Keratinocyte (primary cell): ENCODE data around the gene JMJD1C. TPM values are rescaled to one million over a fixed set of nuclear protein-coding genes. Genes with fewer than 3 reads are reported as not detected.

Source experiments
- DNase-seq: peaks from one replicate; pipeline ENCODE4 v3.0.0-alpha.2; 2011; ENCODE audit warnings: low read depth, missing footprints, low spot score
- FAIRE-seq: peaks from 2 replicates; lab custom pipeline; 2011; peaks lifted over from hg19 to GRCh38; lab: Jason Lieb, UNC
- H2AFZ ChIP-seq: 2 replicates; pipeline ENCODE4 v1.6.0; 2012; ENCODE audit warnings: low read length, control low read depth, inconsistent platforms; ENCODE audit not compliant: control insufficient read depth
- H3K27ac ChIP-seq: 2 replicates; pipeline ENCODE4 v1.5.1; 2011; ENCODE audit warnings: low read length; ENCODE audit not compliant: control insufficient read depth, insufficient read depth
- H3K27me3 ChIP-seq: 3 replicates; pipeline ENCODE4 v1.6.0; 2011; ENCODE audit warnings: low read length; ENCODE audit not compliant: control insufficient read depth, insufficient read depth; ENCODE audit errors: extremely low read depth
- H3K36me3 ChIP-seq, 2 experiments: 2 replicates in 1 of 2; 3 replicates in 1 of 2; pipeline ENCODE4 v1.5.1; 2011; ENCODE audit warnings: low read length in 2 of 2, mild to moderate bottlenecking in 1 of 2; ENCODE audit not compliant: control insufficient read depth in 2 of 2, insufficient read depth in 2 of 2; ENCODE audit errors: extremely low read depth in 1 of 2
- H3K4me1 ChIP-seq: 3 replicates; pipeline ENCODE4 v1.5.1; 2011; ENCODE audit warnings: low read length; ENCODE audit not compliant: control insufficient read depth, insufficient read depth; ENCODE audit errors: extremely low read depth
- H3K4me2 ChIP-seq: 3 replicates; pipeline ENCODE4 v1.6.0; 2011; ENCODE audit warnings: low read depth, low read length; ENCODE audit not compliant: control insufficient read depth, insufficient read depth; ENCODE audit errors: extremely low read depth
- H3K4me3 ChIP-seq, 3 experiments: fragments of 200-600 bp in 1 of 3; sonication (generic) in 1 of 3; 2 replicates in 2 of 3; 3 replicates in 1 of 3; pipeline ENCODE4 v1.5.1; 2011 to 2016; ENCODE audit warnings: low read length in 3 of 3, mild to moderate bottlenecking in 3 of 3, control low read depth in 2 of 3, inconsistent platforms in 1 of 3, low read depth in 1 of 3, mixed read lengths in 1 of 3, mixed run types in 1 of 3, moderate library complexity in 1 of 3; ENCODE audit not compliant: control insufficient read depth in 2 of 3, insufficient read depth in 2 of 3; ENCODE audit errors: extremely low read depth in 1 of 3
- H3K79me2 ChIP-seq: 2 replicates; pipeline ENCODE4 v1.6.0; 2012; ENCODE audit warnings: low read length; ENCODE audit not compliant: control insufficient read depth, insufficient read depth
- H3K9ac ChIP-seq: 3 replicates; pipeline ENCODE4 v1.6.0; 2011; ENCODE audit warnings: low read length; ENCODE audit not compliant: control insufficient read depth, insufficient read depth; ENCODE audit errors: extremely low read depth
- H3K9me1 ChIP-seq: 3 replicates; pipeline ENCODE4 v1.6.0; 2011; ENCODE audit warnings: low read length; ENCODE audit not compliant: control insufficient read depth, insufficient read depth; ENCODE audit errors: extremely low read depth
- H3K9me3 ChIP-seq: 2 replicates; pipeline ENCODE4 v1.5.1; 2012; ENCODE audit warnings: low read depth, low read length; ENCODE audit not compliant: control insufficient read depth
- H4K20me1 ChIP-seq: 3 replicates; pipeline ENCODE4 v1.6.0; 2011; ENCODE audit warnings: low read length; ENCODE audit not compliant: control insufficient read depth, insufficient read depth; ENCODE audit errors: extremely low read depth
- EZH2 ChIP-seq: IDR thresholded peaks from one replicate; pipeline ENCODE4 v1.6.1; 2012; ENCODE audit warnings: inconsistent platforms, mild to moderate bottlenecking, low read length, moderate library complexity
- dilution Hi-C: fragments of 300-500 bp; cut with MboI; formaldehyde crosslinking; loops from one replicate; pipeline ENCODE4 v1.7.0; 2020; ENCODE audit warnings: low sequenced_read_pairs; ENCODE audit not compliant: extremely low pct_ligation_motif_present
- polyA plus RNA-seq, 5 experiments: library from polyadenylated mRNA; depleted of rRNA in 3 of 5; stranded (reverse) in 3 of 5; stranded (forward) in 1 of 5; unstranded in 1 of 5; fragments of >200 nt; gene quantifications; 1 replicate in 1 of 5; 2 replicates in 3 of 5; 3 replicates in 1 of 5; pipeline versions ENCODE4 v1.2.1 to v1.2.3, GENCODE V29; 2011 to 2012; ENCODE audit warnings: missing spikeins in 2 of 5, low read depth in 1 of 5, low replicate concordance in 1 of 5
- TF ChIP-seq, protein P1 (sequence below), 3 experiments: IDR thresholded peaks in 1 of 3; conservative IDR thresholded peaks in 1 of 3; optimal IDR thresholded peaks in 1 of 3; 2 replicates in 2 of 3; 3 replicates in 1 of 3; pipeline versions ENCODE3 to v1.5.1; 2011; ENCODE audit warnings: low read length in 3 of 3, mild to moderate bottlenecking in 3 of 3, moderate library complexity in 2 of 3, control low read depth in 1 of 3, inconsistent platforms in 1 of 3; ENCODE audit not compliant: insufficient read depth in 2 of 3; ENCODE audit errors: extremely low read depth in 1 of 3

The JMJD1C gene
- polyA plus RNA-seq, 1 donor (not counting 4 experiments of a cell fraction or from before 2014, with no cell fraction given): 38.2 TPM

DNA sequence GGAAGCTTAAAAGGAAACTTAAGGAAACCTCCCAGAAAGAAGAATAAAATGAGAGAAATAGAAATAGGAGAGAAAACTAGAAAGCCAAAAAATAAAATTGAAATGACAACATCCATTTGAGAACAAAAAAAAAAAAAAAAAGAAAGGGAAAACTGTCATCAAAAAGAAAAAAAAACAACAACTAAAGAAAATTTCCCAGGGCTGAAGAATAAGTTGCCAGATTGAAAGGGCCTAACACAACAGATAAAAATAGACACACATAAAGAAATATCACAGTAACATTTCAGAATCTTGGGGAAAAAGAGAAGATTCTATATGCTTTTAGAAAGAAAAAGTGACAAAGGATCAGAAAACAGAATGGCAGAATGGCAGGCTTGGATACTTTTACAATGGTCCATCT is 157.1 kb downstream of the JMJD1C start:
- H3K9me3 ChIP-seq: no peaks in the 10 kb centered on the region
- no peaks in the 10 kb centered on the region for H3K4me1 ChIP-seq
- H3K9me1 ChIP-seq: no peaks in the 10 kb centered on the region
- no peak for TF ChIP-seq EZH2
- TF ChIP-seq, protein P1, sequence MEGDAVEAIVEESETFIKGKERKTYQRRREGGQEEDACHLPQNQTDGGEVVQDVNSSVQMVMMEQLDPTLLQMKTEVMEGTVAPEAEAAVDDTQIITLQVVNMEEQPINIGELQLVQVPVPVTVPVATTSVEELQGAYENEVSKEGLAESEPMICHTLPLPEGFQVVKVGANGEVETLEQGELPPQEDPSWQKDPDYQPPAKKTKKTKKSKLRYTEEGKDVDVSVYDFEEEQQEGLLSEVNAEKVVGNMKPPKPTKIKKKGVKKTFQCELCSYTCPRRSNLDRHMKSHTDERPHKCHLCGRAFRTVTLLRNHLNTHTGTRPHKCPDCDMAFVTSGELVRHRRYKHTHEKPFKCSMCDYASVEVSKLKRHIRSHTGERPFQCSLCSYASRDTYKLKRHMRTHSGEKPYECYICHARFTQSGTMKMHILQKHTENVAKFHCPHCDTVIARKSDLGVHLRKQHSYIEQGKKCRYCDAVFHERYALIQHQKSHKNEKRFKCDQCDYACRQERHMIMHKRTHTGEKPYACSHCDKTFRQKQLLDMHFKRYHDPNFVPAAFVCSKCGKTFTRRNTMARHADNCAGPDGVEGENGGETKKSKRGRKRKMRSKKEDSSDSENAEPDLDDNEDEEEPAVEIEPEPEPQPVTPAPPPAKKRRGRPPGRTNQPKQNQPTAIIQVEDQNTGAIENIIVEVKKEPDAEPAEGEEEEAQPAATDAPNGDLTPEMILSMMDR (optimal IDR thresholded peaks at IDR 0.05 in 1 of 3, IDR thresholded peaks at IDR 0.05 in 1 of 3, conservative IDR thresholded peaks at IDR 0.05 in 1 of 3; ENCODE audit: extremely low read depth in 1 of 3, insufficient read depth in 2 of 3, low read length in 3 of 3): no peak
- no peak for DNase-seq
- H3K27me3 ChIP-seq: no peaks in the 10 kb centered on the region
- no peak overlapping the region for H3K4me3 ChIP-seq
- H4K20me1 ChIP-seq: no peaks in the 10 kb centered on the region
- H3K36me3 ChIP-seq: peaks cover 0 to 3% of the 10 kb centered on the region in 2 experiments
- H3K4me2 ChIP-seq: no peak overlapping the region
- H3K9ac ChIP-seq: no peak overlapping the region
- dilution Hi-C loops: no loop called here
- H3K27ac ChIP-seq: no peak overlapping the region
- no peak overlapping the region for H2AFZ ChIP-seq
- FAIRE-seq: no peak
- H3K79me2 ChIP-seq: peaks cover 27% of the 10 kb centered on the region

- dilution Hi-C loops: no loop called here
- Histone ChIP-seq H3K4me3 (no peak overlapping the region), H3K9me1 (no peaks in the 10 kb centered on the region), H3K79me2 (peaks cover 29% of the 10 kb centered on the region), H3K27me3 (no peaks in the 10 kb centered on the region), H3K4me1 (peaks cover 6% of the 10 kb centered on the region), H3K9me3 (no peaks in the 10 kb centered on the region), H3K4me2 (no peak overlapping the region), H2AFZ (no peak overlapping the region), H4K20me1 (no peaks in the 10 kb centered on the region), H3K36me3 (peaks cover 0 to 3% of the 10 kb centered on the region in 2 experiments), H3K27ac (no peak overlapping the region), H3K9ac (no peak overlapping the region)
- FAIRE-seq: no peak
- no peak for DNase-seq
- no peak for TF ChIP-seq EZH2
- TF ChIP-seq, protein P1 (optimal IDR thresholded peaks at IDR 0.05 in 1 of 3, IDR thresholded peaks at IDR 0.05 in 1 of 3, conservative IDR thresholded peaks at IDR 0.05 in 1 of 3; ENCODE audit: extremely low read depth in 1 of 3, insufficient read depth in 2 of 3, low read length in 3 of 3): no peak
Observed at GRCh38 chr10:63304146-63304545, 161.6 kb downstream of the JMJD1C start.
